ENCODE data around the gene JMJD8. TPM values are rescaled to one million over a fixed set of nuclear protein-coding genes. Genes with fewer than 3 reads are reported as not detected.

The JMJD8 gene
- total RNA-seq, 2 donors from 2014 or later = 40.7 to 72.1 TPM

DNA sequence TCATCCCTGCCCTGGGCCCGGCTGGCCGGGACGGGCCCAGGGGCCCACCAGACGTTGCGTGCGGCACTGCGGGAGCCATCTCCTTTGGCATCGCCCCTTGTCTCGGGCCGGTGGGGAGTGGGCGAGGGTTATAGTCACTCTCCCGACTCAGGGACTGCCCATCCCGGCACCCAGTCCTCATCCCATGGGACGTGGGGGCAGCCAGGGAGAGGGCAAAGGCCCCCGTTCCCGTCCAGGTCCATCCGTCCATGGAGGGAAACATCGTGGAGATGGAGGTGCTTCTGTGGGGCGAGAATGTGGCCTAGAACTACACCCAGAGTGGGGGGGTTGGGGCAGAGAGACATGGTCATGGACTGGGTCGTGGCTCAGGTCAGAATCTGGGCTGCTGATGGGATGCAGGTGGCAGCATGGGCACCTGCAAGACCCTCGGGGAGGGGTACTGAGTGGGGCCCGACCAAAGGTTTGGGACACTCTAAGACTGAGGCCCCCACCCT lies 37.4 kb downstream of the JMJD8 start:
- intact Hi-C loops (cut with DNase I) = no loop called here
- H3K4me3 ChIP-seq = peak overlapping the region; percentile 9
- H3K27me3 ChIP-seq = no peaks in the 10 kb centered on the region
- H3K9me3 ChIP-seq = no peaks in the 10 kb centered on the region
- H3K27ac ChIP-seq = peak overlapping the region; percentile 80
- TF ChIP-seq, protein P1, sequence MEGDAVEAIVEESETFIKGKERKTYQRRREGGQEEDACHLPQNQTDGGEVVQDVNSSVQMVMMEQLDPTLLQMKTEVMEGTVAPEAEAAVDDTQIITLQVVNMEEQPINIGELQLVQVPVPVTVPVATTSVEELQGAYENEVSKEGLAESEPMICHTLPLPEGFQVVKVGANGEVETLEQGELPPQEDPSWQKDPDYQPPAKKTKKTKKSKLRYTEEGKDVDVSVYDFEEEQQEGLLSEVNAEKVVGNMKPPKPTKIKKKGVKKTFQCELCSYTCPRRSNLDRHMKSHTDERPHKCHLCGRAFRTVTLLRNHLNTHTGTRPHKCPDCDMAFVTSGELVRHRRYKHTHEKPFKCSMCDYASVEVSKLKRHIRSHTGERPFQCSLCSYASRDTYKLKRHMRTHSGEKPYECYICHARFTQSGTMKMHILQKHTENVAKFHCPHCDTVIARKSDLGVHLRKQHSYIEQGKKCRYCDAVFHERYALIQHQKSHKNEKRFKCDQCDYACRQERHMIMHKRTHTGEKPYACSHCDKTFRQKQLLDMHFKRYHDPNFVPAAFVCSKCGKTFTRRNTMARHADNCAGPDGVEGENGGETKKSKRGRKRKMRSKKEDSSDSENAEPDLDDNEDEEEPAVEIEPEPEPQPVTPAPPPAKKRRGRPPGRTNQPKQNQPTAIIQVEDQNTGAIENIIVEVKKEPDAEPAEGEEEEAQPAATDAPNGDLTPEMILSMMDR (IDR thresholded peaks at IDR 0.05) = no peak
- peak overlapping the region; percentile 80 to 95 for H3K9ac ChIP-seq (ENCODE audit: low read depth in 2 of 2, low read length in 2 of 2)
- peaks cover 40% of the 10 kb centered on the region for H3K4me1 ChIP-seq
- DNase-seq = no peak
- no peaks in the 10 kb centered on the region for H3K36me3 ChIP-seq

- TF ChIP-seq, protein P1 (IDR thresholded peaks at IDR 0.05) = no peak
- peak overlapping the region; percentile 80 for H3K27ac ChIP-seq
- peaks cover 40% of the 10 kb centered on the region for H3K4me1 ChIP-seq
- no peak for DNase-seq
- H3K4me3 ChIP-seq = peak overlapping the region; percentile 9
- H3K9ac ChIP-seq (ENCODE audit: low read depth in 2 of 2, low read length in 2 of 2) = peak overlapping the region; percentile 80 to 95
- H3K36me3 ChIP-seq = no peaks in the 10 kb centered on the region
- intact Hi-C loops (cut with DNase I) = no loop called here
- H3K27me3 ChIP-seq = no peaks in the 10 kb centered on the region
- H3K9me3 ChIP-seq = no peaks in the 10 kb centered on the region
Measured at GRCh38 chr16:645852-646678, 38.1 kb downstream of the JMJD8 start.

DNA sequence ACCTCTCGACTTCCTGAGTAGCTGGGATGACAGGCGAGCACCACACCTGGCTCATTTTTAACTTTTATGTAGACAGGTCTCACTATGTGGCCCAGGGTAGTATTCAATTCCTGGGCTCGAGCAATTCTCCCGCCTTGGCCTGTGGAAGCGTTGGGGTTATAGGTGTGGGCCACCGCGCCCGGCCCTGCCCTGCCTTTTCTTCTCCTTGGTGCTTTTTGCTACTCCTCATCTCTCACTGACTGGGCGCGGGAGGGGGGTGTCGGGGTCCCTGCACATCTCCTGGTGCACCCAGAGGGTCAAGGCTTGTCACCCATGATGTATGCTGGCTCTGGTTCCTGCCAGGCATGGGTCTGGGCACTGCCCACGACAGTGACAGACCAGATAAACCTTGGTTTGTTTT lies 39.6 kb downstream of the JMJD8 start:
- H3K27me3 ChIP-seq = no peaks in the 10 kb centered on the region
- TF ChIP-seq, protein P1 (IDR thresholded peaks at IDR 0.05) = no peak
- H3K4me3 ChIP-seq = no peak overlapping the region
- peak overlapping the region; percentile 12 to 95 for H3K9ac ChIP-seq (ENCODE audit: low read depth in 2 of 2, low read length in 2 of 2)
- no peak for DNase-seq
- no peaks in the 10 kb centered on the region for H3K36me3 ChIP-seq
- H3K27ac ChIP-seq = peak overlapping the region; percentile 80
- H3K4me1 ChIP-seq = peaks cover 34% of the 10 kb centered on the region
- H3K9me3 ChIP-seq = no peaks in the 10 kb centered on the region
- intact Hi-C loops (cut with DNase I) = no loop called here

DNA sequence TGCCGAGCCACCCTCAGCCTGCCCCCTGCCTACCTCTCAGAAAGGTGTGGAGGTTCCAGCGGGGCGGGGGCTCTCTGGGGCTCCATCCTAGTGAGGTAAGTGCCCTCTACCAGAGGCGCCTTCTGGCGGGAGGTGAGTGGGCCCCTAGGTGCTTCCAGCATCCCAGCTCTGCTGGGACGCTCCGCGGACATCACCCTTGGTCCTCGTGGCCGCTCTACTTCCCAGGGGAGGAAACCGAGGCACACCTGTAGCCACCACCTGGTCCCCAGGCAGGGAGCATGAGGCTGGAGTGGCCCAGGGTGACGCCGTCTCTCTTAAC lies 41.1 kb downstream of the JMJD8 start:
- Histone ChIP-seq H3K27ac (peak overlapping the region; percentile 86), H3K9me3 (no peaks in the 10 kb centered on the region), H3K4me3 (peak overlapping the region; percentile 87), H3K27me3 (no peaks in the 10 kb centered on the region), H3K4me1 (peaks cover 29% of the 10 kb centered on the region), H3K9ac (ENCODE audit: low read depth in 2 of 2, low read length in 2 of 2) (peak overlapping the region; percentile 95 to 97), H3K36me3 (no peaks in the 10 kb centered on the region)
- TF ChIP-seq, protein P1 (IDR thresholded peaks at IDR 0.05) = no peak
- intact Hi-C loops (cut with DNase I) = no loop called here
- no peak for DNase-seq

GRCh38 chr16:642189-643049 lies 41.7 kb downstream of the JMJD8 start:
- H3K36me3 ChIP-seq = no peaks in the 10 kb centered on the region
- intact Hi-C loops (cut with DNase I) = no loop called here
- H3K4me1 ChIP-seq = peaks cover 23% of the 10 kb centered on the region
- no peaks in the 10 kb centered on the region for H3K27me3 ChIP-seq
- TF ChIP-seq, protein P1 (IDR thresholded peaks at IDR 0.05) = no peak
- peak overlapping the region; percentile 86 for H3K27ac ChIP-seq
- peak overlapping the region; percentile 87 for H3K4me3 ChIP-seq
- peak overlapping the region; percentile 95 to 97 for H3K9ac ChIP-seq (ENCODE audit: low read depth in 2 of 2, low read length in 2 of 2)
- no peaks in the 10 kb centered on the region for H3K9me3 ChIP-seq
- peak; percentile 81 for DNase-seq
